HG02884 (cell line): ENCODE measurements around the gene CDH23.
A peak's percentile ranks its signal among the peaks of the same experiment; 100 is the strongest.

Experiments used
- ATAC-seq: cut with Tn5 transposase; IDR thresholded peaks from one replicate; pipeline ENCODE4 v1.9.1; 2021; ENCODE audit warnings: mild to moderate bottlenecking, moderate library complexity; ENCODE audit not compliant: unreplicated experiment

CDH23 gene

DNA sequence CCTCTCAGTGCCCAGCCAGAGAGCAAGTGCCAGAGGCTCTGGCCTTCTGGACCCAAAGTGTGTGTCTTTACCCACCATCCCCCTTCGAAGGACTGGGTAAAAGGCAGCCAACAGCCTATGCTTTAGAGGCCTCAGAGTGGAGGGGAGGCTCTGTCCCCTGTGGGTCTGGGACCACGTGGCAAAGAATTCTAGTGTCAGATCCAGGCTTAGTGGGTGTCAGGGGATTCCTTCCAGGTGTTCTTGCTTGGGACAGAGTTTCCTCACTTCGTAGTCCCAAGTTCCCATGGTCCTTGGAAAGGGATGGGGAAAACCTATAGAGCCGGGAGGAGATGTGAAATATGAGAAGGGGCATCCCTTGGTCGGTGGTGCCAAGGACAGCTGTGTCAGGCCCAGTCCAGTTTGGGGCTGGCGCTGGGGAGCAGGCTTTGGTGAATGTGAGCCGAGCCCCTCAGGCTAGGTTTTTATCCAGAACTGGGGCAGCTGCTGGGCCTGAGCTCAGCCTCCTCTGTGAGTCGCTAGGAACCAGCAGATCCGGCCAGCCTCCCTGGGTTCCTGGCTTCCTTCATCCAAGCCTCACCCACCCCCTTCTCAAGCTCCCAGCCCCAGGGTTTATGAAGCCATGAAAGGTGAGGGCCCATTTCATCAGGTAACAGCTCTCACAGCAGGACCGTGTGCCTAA, 251.7 kb downstream of the CDH23 start:
- no peak for ATAC-seq

DNA sequence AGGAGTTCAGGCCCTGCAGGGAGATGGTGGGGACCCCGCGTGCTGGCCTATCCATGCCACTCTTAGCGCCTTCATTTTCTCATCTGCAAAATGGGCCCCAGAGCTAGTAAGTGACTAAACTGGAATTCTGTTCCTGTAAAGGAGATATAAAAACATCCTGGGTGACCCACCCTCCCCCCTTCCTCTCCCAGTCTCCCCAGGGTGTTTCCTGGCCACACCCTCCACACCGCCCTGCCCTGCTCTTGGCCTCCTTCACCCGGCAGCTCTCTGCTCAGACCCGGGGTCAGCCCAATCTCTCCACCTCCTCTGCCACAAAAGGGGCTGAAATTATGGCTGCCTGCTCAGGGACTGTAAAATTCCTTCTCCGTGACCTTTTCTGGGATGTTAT, 252.2 kb downstream of the CDH23 start:
- ATAC-seq = no peak

DNA sequence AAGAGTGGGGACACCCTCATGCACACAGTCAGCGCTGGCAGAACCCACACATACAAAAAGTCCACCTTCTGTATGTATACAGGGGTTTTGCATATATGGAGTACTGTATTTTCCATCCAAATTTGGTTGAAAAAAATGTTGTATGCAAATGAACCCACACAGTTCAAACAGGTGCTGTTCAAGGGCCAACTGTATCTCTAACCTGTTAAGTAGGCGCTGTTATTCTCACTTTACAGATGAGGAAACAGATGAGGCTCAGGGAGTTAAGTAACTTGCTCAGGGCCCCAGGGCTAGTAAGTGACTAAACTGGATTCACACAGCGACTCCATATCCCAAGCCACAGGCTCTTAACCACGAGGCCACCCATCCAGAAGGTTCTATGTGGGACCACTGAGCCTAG, 252.9 kb downstream of the CDH23 start:
- peak; percentile 57 for ATAC-seq

GRCh38 chr10:71650397-71650796, 253.7 kb downstream of the CDH23 start:
- ATAC-seq = no peak

- no peak for ATAC-seq
Observed at GRCh38 chr10:71651428-71651827, 254.7 kb downstream of the CDH23 start.

GRCh38 chr10:71651928-71652327, 255.2 kb downstream of the CDH23 start:
- ATAC-seq = no peak

DNA sequence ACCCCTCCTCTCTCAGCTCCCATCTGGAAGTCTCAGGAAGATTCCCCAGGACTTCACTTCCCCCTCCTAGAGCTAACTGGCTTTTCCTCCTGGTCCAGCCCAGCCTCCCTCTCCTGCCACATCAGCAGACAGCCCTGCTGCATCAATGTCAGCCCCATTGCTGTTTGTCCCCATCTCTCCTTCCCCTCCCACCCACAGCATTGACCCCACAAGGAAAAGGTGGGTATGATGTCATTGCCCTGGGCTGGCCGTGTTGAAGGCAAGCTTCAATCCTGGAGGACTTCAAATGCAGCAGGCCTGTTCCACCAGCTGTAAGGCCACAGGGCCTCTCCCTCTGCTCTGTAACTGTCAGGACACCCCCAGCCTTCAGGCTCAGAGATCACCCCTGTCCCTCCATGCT, 256.3 kb downstream of the CDH23 start:
- no peak for ATAC-seq

DNA sequence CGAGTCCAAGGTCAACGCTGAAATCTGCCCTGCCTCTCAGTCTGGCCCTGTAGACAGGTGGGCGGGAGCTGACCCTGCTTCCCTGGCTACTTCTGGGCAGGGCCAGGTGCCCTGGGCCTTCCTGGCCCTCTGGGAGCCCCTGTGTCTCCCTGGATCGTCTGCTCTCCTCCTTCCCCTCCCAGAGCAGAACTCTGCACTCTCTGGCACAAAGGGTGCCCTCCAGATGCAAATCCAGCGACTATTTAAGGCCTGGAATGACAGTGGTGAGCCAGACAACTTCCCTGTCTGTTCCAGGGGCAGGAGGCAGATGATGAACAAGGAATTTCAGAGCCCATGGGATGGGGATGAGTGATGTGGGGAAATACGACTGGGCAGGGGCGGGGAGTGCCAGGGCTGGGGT, 259.5 kb downstream of the CDH23 start:
- ATAC-seq = no peak

DNA sequence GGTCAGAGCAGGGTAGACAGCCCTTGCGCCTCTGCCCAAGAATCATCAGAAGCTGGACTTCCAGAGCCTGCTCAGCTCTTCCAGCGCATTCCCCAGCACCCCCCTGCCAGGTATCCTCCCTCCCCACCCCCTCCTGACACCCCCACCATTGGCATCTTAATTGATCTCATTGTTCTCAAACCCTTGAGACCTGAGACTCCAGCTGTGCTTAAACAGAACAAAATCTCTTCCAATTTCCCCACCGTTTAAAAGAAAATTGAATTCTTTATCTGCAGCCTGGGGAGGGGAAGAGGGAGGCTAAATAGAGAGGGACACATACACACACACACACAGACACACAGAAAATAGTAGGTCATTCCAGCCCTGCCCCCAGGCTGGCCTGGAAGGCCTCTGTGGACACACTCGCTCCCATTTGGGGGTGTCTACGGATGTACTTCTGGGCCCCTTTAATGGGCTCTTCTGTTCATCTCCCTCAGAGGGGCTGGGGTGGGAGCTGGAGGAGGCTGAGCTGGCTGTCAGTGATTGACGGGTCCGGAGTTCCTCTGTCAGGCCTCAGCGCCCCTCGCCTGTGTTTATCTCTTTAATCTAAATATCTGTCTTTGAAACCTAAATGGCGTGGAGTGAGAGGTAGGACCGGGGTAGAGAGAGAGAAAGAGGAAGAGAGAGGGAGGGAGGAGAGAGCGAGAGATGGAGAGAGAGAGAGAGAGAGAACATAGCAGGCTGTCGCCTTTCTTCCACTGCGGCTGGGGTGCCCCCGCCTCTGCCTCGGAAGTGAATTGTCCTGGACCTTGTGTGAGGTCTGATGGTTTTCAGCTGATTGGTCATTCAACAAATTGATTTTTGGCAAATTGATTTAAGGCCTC, 261.1 kb downstream of the CDH23 start:
- no peak for ATAC-seq

DNA sequence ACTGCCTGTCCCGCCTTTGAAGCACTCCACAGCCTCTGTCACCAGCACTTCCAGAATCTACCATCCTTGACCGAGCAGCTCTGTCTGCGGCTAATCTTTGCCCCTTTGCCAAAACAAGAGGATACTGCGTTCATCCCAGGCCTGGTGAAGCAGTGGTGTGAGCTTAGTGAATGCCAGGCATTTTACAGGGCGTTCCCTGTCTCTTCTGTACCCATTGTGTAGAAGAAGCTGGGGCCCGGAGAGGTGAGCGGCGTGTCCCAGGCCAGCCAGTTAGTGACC, 261.7 kb downstream of the CDH23 start:
- no peak for ATAC-seq

DNA sequence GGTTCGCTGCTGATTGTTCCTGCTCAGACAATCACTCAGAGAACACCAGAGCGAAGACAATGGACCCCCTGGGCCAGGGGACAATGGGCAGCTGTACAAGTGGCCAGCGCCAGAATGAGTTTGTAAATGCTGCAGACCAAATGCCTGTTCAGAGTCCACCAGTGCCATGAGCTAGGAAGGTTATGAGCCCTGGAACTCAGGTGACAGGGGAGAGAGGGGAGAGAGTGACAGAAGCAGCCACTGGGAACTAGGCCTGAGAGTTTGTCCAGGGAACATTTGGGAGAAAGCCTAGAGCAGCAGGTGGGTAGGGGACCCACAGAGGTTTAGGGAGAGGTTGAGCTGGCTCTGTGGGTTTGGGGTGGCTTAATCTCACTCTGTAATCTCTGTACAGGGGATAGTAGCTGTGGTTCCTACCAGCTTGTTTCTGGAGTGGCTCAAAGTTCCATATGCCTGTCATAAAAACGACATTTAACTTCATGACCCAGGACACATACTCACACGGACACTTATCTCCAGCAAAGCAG, 262.5 kb downstream of the CDH23 start:
- ATAC-seq = no peak

GRCh38 chr10:71659737-71660136, 263.0 kb downstream of the CDH23 start:
- ATAC-seq = no peak

GRCh38 chr10:71660313-71660712, 263.6 kb downstream of the CDH23 start:
- ATAC-seq = no peak

DNA sequence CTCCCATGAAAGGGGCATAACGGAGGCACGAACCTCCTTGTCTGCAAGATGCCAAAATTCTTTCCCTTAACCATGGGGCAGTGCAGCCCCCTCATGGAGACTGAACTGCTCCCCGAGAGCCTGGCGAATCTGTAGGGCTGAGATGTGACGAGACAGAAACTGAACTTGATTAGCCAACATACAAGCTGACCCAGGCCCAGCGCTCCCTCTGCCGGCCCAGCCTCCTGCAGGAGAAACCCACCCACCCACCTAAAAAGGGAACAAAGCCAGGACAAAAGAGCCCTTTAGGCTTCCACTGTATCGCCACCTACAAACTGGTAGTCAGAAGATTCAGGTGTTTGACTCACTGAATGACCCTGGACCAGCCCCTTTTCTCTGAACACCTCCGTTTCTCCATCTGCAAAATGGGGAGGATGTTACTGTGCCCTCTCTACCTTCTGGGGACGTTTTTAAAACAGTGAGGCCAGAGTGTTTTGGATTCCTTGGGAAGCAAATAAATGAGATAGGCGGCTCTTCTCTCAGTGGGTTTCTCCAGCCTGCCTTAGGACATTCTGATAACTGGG, 264.4 kb downstream of the CDH23 start:
- ATAC-seq = no peak

GRCh38 chr10:71661779-71662336, 265.1 kb downstream of the CDH23 start:
- ATAC-seq = no peak

DNA sequence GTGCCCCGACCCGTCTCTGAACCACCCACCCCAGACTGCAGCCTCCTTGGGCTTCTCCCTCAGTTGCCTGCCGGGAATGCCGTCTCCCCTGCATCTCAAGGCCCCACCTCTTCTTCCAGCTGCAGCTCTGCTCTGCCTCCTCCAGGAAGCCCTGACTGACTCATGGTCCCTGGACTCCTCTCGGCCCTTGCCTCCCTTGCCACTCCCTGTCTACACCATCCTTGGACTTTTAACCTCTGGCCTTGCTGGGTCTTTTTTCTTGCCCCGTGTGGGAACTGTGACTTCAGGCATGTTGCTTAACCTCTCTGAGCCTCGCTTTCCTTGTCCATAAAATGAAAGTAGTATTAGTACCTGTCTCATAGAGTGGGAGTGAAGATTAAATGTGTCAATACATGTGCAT, 266.6 kb downstream of the CDH23 start:
- no peak for ATAC-seq

DNA sequence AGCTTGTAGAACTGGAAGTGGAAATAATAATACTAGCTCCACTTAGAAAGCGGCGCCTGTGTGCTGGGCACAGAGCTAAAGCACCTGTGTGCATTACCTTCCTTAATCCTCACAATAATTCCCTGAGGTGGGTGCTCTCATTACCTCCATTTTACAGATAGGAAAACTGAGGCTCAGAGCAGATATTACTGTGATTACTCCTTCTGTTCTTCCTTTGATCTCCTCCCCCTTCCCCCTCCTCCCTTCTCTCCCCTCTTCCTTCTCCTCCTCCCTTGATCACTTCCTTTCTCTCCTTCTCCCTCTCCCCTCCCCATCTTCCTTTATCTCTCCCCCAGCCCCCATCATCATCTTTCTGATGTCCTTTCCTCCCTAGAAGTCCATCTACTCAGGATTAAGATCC, 267.9 kb downstream of the CDH23 start:
- ATAC-seq = no peak

GRCh38 chr10:71665456-71665855, 268.7 kb downstream of the CDH23 start:
- ATAC-seq = no peak

DNA sequence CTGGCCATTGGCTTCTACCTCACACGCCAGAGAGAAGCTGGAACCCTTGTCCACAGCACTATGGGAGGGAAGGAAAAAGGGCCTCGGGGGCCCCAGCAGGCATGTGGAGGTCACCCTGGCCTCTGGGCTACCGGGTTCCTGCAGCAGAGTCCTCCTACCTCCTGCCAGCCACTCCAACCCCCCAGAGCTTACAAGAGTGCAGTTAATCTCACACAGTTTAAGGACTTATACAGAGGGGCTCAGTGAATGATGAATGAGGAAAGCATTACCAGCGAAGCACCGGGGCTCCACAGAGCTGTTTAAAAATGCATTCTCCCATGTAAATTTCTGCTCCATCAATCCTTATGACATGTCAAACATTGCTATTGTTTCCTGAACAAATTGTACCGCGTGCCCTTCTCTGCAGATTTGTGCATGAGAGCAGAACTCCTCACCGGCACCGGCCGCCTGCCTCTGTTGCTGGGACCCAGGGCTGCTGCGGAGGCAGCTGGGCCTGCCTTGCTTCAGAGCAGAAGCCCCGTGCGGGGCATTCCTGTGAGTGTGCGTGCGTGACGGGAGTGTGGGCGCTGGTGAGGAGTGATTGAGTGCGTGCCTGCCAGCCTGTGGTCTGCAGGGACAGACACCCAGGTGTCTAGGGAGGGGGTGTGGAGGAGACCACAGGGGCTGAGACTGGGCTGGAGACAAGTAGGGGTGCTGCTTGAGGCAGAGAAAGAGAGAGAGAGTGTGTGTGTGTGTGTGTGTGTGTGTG, 270.1 kb downstream of the CDH23 start:
- peak; percentile 42 for ATAC-seq

DNA sequence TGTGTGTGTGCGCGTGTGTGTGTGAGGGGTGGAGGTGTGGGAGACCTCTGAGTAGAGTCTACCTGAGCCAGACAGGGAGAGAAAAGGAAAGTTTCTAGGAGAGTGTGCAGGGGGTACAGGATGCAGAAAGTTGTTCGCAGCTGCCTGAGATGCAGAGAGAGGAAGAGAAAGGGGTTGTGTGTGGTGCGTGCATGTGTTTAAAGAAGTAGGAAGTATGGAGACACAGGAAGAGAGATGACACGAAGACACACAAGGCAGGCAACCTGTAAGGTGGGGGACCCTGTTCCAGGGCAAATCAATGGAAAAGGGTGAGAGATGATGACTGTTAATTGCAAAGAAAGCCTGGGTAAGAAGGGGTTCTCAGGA, 270.6 kb downstream of the CDH23 start:
- ATAC-seq = peak; percentile 40
